GM23338 (cell line): ENCODE results near the gene CAMTA1.

Experiments used
- CTCF ChIP-seq, 2 experiments: fragments of 200-600 bp in 1 of 2; sonication (generic) in 1 of 2; conservative IDR thresholded peaks; 2 replicates each; pipeline versions ENCODE4 v1.5.1 to v1.6.1; 2016 to 2017; ENCODE audit warnings: antibody characterized with exemption in 2 of 2, low read depth in 2 of 2, mild to moderate bottlenecking in 2 of 2, moderate library complexity in 1 of 2
- EZH2 ChIP-seq: fragments of 200-600 bp; sonication (generic); IDR thresholded peaks from one replicate; pipeline ENCODE4 v1.8.0; 2017; ENCODE audit warnings: antibody characterized with exemption, mild to moderate bottlenecking, low read depth; ENCODE audit not compliant: unreplicated experiment
- ZNF462 ChIP-seq: fragments of 250-450 bp; sonication (Bioruptor Pico); IDR thresholded peaks from 2 replicates; pipeline ENCODE4 v1.5.0; 2020; ENCODE audit warnings: mild to moderate bottlenecking, moderate library complexity

- no peak for TF ChIP-seq CTCF (conservative IDR thresholded peaks at IDR 0.05; ENCODE audit: low read depth in 2 of 2)
- no peak for TF ChIP-seq ZNF462 (CRISPR knock-in tag)
- no peak for TF ChIP-seq EZH2
These were observed 899.8 kb downstream of the CAMTA1 start for GRCh38 chr1:7684861-7685635.
